Neuron (in vitro differentiated cells): ENCODE data around the gene ALDH1A2.
"Not testable (repeated sequence)": the region's sequence is repeated elsewhere in the genome, so short reads cannot be mapped to it uniquely, and the experiment has no call there.

Experiments used
- H2AFZ ChIP-seq: one replicate; pipeline ENCODE4 v1.6.1; 2013; ENCODE audit warnings: low read depth, mild to moderate bottlenecking, inconsistent platforms, low read length, moderate library complexity
- H3K27me3 ChIP-seq: one replicate; pipeline ENCODE4 v1.6.1; 2013; ENCODE audit warnings: low read length; ENCODE audit not compliant: insufficient read depth
- H3K36me3 ChIP-seq: one replicate; pipeline ENCODE4 v1.6.1; 2013; ENCODE audit warnings: low read length; ENCODE audit not compliant: insufficient read depth
- H3K4me1 ChIP-seq: one replicate; pipeline ENCODE4 v1.6.1; 2013; ENCODE audit warnings: low read length; ENCODE audit not compliant: insufficient read depth
- H3K4me3 ChIP-seq: 2 replicates; pipeline ENCODE4 v1.5.1; 2013; ENCODE audit warnings: mild to moderate bottlenecking, low read length, moderate library complexity
- H3K9me3 ChIP-seq: one replicate; pipeline ENCODE4 v1.6.1; 2013; ENCODE audit warnings: low read length

ALDH1A2 gene

GRCh38 chr15:58021332-58022230 lies 43.9 kb downstream of the ALDH1A2 start:
- peaks cover 3% of the 10 kb centered on the region for H3K9me3 ChIP-seq
- H3K27me3 ChIP-seq: no peaks in the 10 kb centered on the region
- no peaks in the 10 kb centered on the region for H3K4me1 ChIP-seq
- H3K4me3 ChIP-seq: no peak overlapping the region
- no peak overlapping the region for H2AFZ ChIP-seq
- H3K36me3 ChIP-seq: no peaks in the 10 kb centered on the region

- Histone ChIP-seq H3K27me3 (no peaks in the 10 kb centered on the region), H3K9me3 (no peaks in the 10 kb centered on the region), H2AFZ (no peak overlapping the region), H3K4me3 (no peak overlapping the region), H3K4me1 (no peaks in the 10 kb centered on the region), H3K36me3 (no peaks in the 10 kb centered on the region)
Observed at GRCh38 chr15:58019503-58020376, 45.8 kb downstream of the ALDH1A2 start.

GRCh38 chr15:58017869-58018268 lies 47.6 kb downstream of the ALDH1A2 start:
- Histone ChIP-seq H3K4me1 (no peaks in the 10 kb centered on the region), H3K27me3 (peaks cover 4% of the 10 kb centered on the region), H3K4me3 (no peak overlapping the region), H3K9me3 (no peaks in the 10 kb centered on the region), H2AFZ (no peak overlapping the region), H3K36me3 (no peaks in the 10 kb centered on the region)

GRCh38 chr15:58016581-58017175 lies 48.8 kb downstream of the ALDH1A2 start:
- H3K4me3 ChIP-seq: no peak overlapping the region
- H3K36me3 ChIP-seq: no peaks in the 10 kb centered on the region
- H3K4me1 ChIP-seq: no peaks in the 10 kb centered on the region
- peaks cover 4% of the 10 kb centered on the region for H3K27me3 ChIP-seq
- no peaks in the 10 kb centered on the region for H3K9me3 ChIP-seq
- no peak overlapping the region for H2AFZ ChIP-seq

- H3K27me3 ChIP-seq: peaks cover 4% of the 10 kb centered on the region
Observed at GRCh38 chr15:58015565-58015964, 49.9 kb downstream of the ALDH1A2 start.

GRCh38 chr15:58014470-58014869 lies 51.0 kb downstream of the ALDH1A2 start:
- no peak overlapping the region for H3K4me3 ChIP-seq
- H2AFZ ChIP-seq: no peak overlapping the region
- peaks cover 4% of the 10 kb centered on the region for H3K27me3 ChIP-seq
- H3K4me1 ChIP-seq: no peaks in the 10 kb centered on the region
- H3K36me3 ChIP-seq: no peaks in the 10 kb centered on the region
- H3K9me3 ChIP-seq: no peaks in the 10 kb centered on the region

More at GRCh38 chr15:58015565-58015964, 49.9 kb downstream of the ALDH1A2 start:
- no peak overlapping the region for H3K4me3 ChIP-seq
- no peaks in the 10 kb centered on the region for H3K4me1 ChIP-seq
- no peak overlapping the region for H2AFZ ChIP-seq
- no peaks in the 10 kb centered on the region for H3K9me3 ChIP-seq
- H3K36me3 ChIP-seq: no peaks in the 10 kb centered on the region

- Histone ChIP-seq H3K27me3 (peaks cover 4% of the 10 kb centered on the region), H3K9me3 (no peaks in the 10 kb centered on the region), H3K4me1 (no peaks in the 10 kb centered on the region), H3K36me3 (no peaks in the 10 kb centered on the region), H2AFZ (no peak overlapping the region), H3K4me3 (no peak overlapping the region)
Observed at GRCh38 chr15:58014040-58014439, 51.5 kb downstream of the ALDH1A2 start.

GRCh38 chr15:58010983-58011382 lies 54.5 kb downstream of the ALDH1A2 start:
- H2AFZ ChIP-seq: no peak overlapping the region
- no peaks in the 10 kb centered on the region for H3K4me1 ChIP-seq
- no peaks in the 10 kb centered on the region for H3K36me3 ChIP-seq
- no peaks in the 10 kb centered on the region for H3K9me3 ChIP-seq
- H3K27me3 ChIP-seq: peaks cover 4% of the 10 kb centered on the region
- H3K4me3 ChIP-seq: no peak overlapping the region

GRCh38 chr15:58003810-58004209 lies 61.7 kb downstream of the ALDH1A2 start:
- H3K27me3 ChIP-seq: no peaks in the 10 kb centered on the region
- H3K36me3 ChIP-seq: no peaks in the 10 kb centered on the region
- no peaks in the 10 kb centered on the region for H3K4me1 ChIP-seq
- no peak overlapping the region for H2AFZ ChIP-seq
- no peaks in the 10 kb centered on the region for H3K9me3 ChIP-seq
- H3K4me3 ChIP-seq: no peak overlapping the region

GRCh38 chr15:58002338-58003126 lies 63.0 kb downstream of the ALDH1A2 start:
- H3K9me3 ChIP-seq: no peaks in the 10 kb centered on the region
- H3K36me3 ChIP-seq: no peaks in the 10 kb centered on the region
- H2AFZ ChIP-seq: no peak overlapping the region
- no peaks in the 10 kb centered on the region for H3K4me1 ChIP-seq
- no peaks in the 10 kb centered on the region for H3K27me3 ChIP-seq
- H3K4me3 ChIP-seq: no peak overlapping the region

- not testable (repeated sequence) for H3K4me3 ChIP-seq, H2AFZ ChIP-seq, H3K4me1 ChIP-seq, H3K27me3 ChIP-seq, H3K36me3 ChIP-seq, H3K9me3 ChIP-seq
Observed at GRCh38 chr15:57999699-58000098, 65.8 kb downstream of the ALDH1A2 start.

GRCh38 chr15:57996561-57996960 lies 69.0 kb downstream of the ALDH1A2 start:
- H3K4me3 ChIP-seq: no peak overlapping the region
- H3K9me3 ChIP-seq: no peaks in the 10 kb centered on the region
- H3K4me1 ChIP-seq: no peaks in the 10 kb centered on the region
- H3K36me3 ChIP-seq: no peaks in the 10 kb centered on the region
- H3K27me3 ChIP-seq: no peaks in the 10 kb centered on the region
- H2AFZ ChIP-seq: no peak overlapping the region
